ENCODE results near the gene HESX1. TPM values are rescaled to one million over a fixed set of nuclear protein-coding genes. Genes with fewer than 3 reads are reported as not detected.

The HESX1 gene
- total and polyA plus RNA-seq, 2 of the 13 experiments (the other 11 are each of a cell fraction or from before 2014, with no cell fraction given), result 0.57 to 0.75 TPM

DNA sequence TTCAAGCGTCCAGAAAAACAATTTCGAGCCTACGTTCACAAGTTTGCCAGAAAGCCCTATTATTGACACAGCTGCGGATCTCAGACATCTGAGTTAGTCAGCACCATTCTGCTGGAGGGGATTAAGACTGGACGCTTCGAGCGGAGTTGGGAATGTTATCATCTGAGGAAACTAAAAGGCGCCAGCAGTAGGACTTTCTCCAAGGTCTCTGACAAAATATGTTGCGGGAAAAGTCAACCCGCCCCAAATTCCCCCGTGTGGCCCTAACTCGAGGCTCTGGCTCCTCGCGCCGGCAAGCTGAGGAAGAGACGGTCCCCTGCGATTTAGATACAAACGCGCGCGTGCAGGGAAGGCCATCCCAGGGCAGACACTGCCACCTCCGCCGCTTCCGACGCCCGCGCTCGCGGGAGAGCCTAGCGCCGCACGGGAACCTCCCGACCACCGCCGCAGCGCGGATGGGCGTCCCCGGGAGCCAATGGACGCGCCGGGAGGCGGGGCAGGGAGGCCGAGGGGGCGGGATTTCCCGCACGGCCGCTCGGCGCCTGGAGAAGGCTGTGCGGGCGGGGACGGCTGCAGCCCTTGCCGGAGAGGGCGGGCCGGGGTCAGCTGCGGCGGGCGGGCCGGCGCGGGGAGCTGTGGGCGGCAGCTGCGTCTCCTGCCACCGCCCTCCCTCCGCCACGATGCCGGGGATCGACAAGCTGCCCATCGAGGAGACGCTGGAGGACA lies 27.6 kb upstream of the HESX1 start, which contains the start of gene APPL1 (continued):
- peak; percentile 60; the same call in 1 of the 2 replicates for TF ChIP-seq MEF2D (CRISPR knock-in tag; IDR thresholded peaks at IDR 0.05)
- TF ChIP-seq ZNF543 (CRISPR knock-in tag; IDR thresholded peaks at IDR 0.05), result peak; percentile 89; the same call in 1 of the 2 replicates
- peak; percentile 92 for TF ChIP-seq ZNF605 (CRISPR knock-in tag; IDR thresholded peaks at IDR 0.05)
- TF ChIP-seq ERF (CRISPR knock-in tag; IDR thresholded peaks at IDR 0.05), result peak; percentile 62; the same call in 1 of the 2 replicates
- no peak for TF ChIP-seq NCOA5 (CRISPR knock-in tag; IDR thresholded peaks at IDR 0.05)
- TF ChIP-seq, protein P1, sequence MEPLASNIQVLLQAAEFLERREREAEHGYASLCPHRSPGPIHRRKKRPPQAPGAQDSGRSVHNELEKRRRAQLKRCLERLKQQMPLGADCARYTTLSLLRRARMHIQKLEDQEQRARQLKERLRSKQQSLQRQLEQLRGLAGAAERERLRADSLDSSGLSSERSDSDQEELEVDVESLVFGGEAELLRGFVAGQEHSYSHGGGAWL (CRISPR knock-in tag; IDR thresholded peaks at IDR 0.05), result peak; percentile 89; the same call in 1 of the 2 replicates
- no peak for TF ChIP-seq SIX1 (CRISPR knock-in tag; IDR thresholded peaks at IDR 0.05; ENCODE audit: borderline replicate concordance)
- TF ChIP-seq, protein P2, sequence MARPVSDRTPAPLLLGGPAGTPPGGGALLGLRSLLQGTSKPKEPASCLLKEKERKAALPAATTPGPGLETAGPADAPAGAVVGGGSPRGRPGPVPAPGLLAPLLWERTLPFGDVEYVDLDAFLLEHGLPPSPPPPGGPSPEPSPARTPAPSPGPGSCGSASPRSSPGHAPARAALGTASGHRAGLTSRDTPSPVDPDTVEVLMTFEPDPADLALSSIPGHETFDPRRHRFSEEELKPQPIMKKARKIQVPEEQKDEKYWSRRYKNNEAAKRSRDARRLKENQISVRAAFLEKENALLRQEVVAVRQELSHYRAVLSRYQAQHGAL (CRISPR knock-in tag; IDR thresholded peaks at IDR 0.05; ENCODE audit: not compliant biosample characterization), result no peak
- peak; percentile 72; the same call in 1 of the 2 replicates for TF ChIP-seq KLF12 (CRISPR knock-in tag; IDR thresholded peaks at IDR 0.05; ENCODE audit: borderline replicate concordance)
- no peak for TF ChIP-seq SSRP1 (CRISPR knock-in tag; IDR thresholded peaks at IDR 0.05)
- TF ChIP-seq MXI1 (IDR thresholded peaks at IDR 0.05; ENCODE audit: borderline replicate concordance, low read depth, low read length), result peak; percentile 26; the same call in 1 of the 3 replicates
- TF ChIP-seq ARID2 (CRISPR knock-in tag; IDR thresholded peaks at IDR 0.05; ENCODE audit: borderline replicate concordance), result peak; percentile 86
- TF ChIP-seq TOPORS (CRISPR knock-in tag; IDR thresholded peaks at IDR 0.05), result peak; percentile 74; the same call in 1 of the 2 replicates
- TF ChIP-seq SALL2 (CRISPR knock-in tag; IDR thresholded peaks at IDR 0.05), result peak; percentile 66; the same call in 1 of the 2 replicates
- no peak for TF ChIP-seq PCBP2 (optimal IDR thresholded peaks at IDR 0.05; ENCODE audit: low read depth, low read length, poor library complexity, severe bottlenecking)
- peak; percentile 80 for TF ChIP-seq KMT2B (CRISPR knock-in tag; IDR thresholded peaks at IDR 0.05)
- TF ChIP-seq ARHGAP35 (CRISPR knock-in tag; IDR thresholded peaks at IDR 0.05; ENCODE audit: borderline replicate concordance), result 0 out of 2 replicates have a peak, but pooled peaks have one; percentile 47
- no peak for TF ChIP-seq RFX5 (IDR thresholded peaks at IDR 0.05; ENCODE audit: low read depth, low read length)
- peak; percentile 87; the same call in 1 of the 2 replicates for TF ChIP-seq NFKB2 (CRISPR knock-in tag; IDR thresholded peaks at IDR 0.05; ENCODE audit: borderline replicate concordance)
- peak; percentile 86 for TF ChIP-seq ZNF563 (CRISPR knock-in tag; IDR thresholded peaks at IDR 0.05)
- TF ChIP-seq, protein P3, sequence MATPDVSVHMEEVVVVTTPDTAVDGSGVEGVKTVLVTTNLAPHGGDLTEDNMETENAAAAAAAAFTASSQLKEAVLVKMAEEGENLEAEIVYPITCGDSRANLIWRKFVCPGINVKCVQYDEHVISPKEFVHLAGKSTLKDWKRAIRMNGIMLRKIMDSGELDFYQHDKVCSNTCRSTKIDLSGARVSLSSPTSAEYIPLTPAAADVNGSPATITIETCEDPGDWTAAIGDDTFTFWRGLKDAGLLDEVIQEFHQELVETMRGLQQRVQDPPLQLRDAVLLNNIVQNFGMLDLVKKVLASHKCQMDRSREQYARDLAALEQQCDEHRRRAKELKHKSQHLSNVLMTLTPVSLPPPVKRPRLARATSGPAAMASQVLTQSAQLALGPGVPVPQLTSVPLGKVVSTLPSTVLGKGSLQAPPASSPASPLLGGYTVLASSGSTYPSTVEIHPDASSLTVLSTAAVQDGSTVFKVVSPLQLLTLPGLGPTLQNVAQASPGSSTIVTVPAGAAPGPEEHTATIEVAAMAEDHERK (CRISPR knock-in tag; IDR thresholded peaks at IDR 0.05; ENCODE audit: low read depth), result no peak
- no peak; the same call in 1 of the 2 replicates for TF ChIP-seq ZNF619 (CRISPR knock-in tag; IDR thresholded peaks at IDR 0.05)
- peak; percentile 84; the same call in 1 of the 2 replicates for TF ChIP-seq ZNF232 (CRISPR knock-in tag; IDR thresholded peaks at IDR 0.05; ENCODE audit: borderline replicate concordance)
- TF ChIP-seq TGIF2 (CRISPR knock-in tag; IDR thresholded peaks at IDR 0.05), result peak; percentile 58; the same call in 1 of the 2 replicates
- no peak for TF ChIP-seq ZBTB3 (CRISPR knock-in tag; IDR thresholded peaks at IDR 0.05; ENCODE audit: borderline replicate concordance, low read depth)
- TF ChIP-seq AGO1 (IDR thresholded peaks at IDR 0.05; ENCODE audit: low read depth, low read length, poor library complexity, severe bottlenecking), result no peak
- TF ChIP-seq SPEN (CRISPR knock-in tag; IDR thresholded peaks at IDR 0.05; ENCODE audit: low read depth), result no peak; the same call in 1 of the 2 replicates
- peak; percentile 66 for TF ChIP-seq MEIS1 (CRISPR knock-in tag; IDR thresholded peaks at IDR 0.05; ENCODE audit: borderline replicate concordance)
- TF ChIP-seq KLF9 (CRISPR knock-in tag; IDR thresholded peaks at IDR 0.05; ENCODE audit: low read depth), result no peak
- TF ChIP-seq ZNF792 (CRISPR knock-in tag; IDR thresholded peaks at IDR 0.05), result peak; percentile 65; the same call in 1 of the 2 replicates
